ENCODE data around the gene ZDHHC11. TPM values are rescaled to one million over a fixed set of nuclear protein-coding genes. Genes with fewer than 3 reads are reported as not detected.
"Not testable (repeated sequence)": the region's sequence is repeated elsewhere in the genome, so short reads cannot be mapped to it uniquely, and the experiment has no call there.

ZDHHC11 gene
- total and polyA plus RNA-seq, 12 donors: 0.57 to 8.6 (median 2.9) TPM; not detected in 2

- Histone ChIP-seq H3K27me3 (no peaks in the 10 kb centered on the region), H3K4me1 (replicated peaks in 1 of 2) (no peaks in the 10 kb centered on the region), H3K9me3 (replicated peaks in 1 of 3) (no peaks in the 10 kb centered on the region), H3K27ac (no peak overlapping the region), H3K4me3 (no peak overlapping the region), H3K36me3 (replicated peaks in 1 of 2) (peaks cover 0 to 71% of the 10 kb centered on the region in 2 donors)
- 94 to 97% (median 96%) methylated on average over 9 to 29 of the region's 29 CpGs for WGBS, 4 donors
- DNase-seq: no peak
- intact Hi-C loops (cut with DNase I): no loop called here
- TF ChIP-seq POLR2A (IDR thresholded peaks at IDR 0.05): no peak
- TF ChIP-seq CTCF (IDR thresholded peaks at IDR 0.05): no peak
These were observed 32.8 kb upstream of the ZDHHC11 start for GRCh38 chr5:883475-884181.

- TF ChIP-seq CTCF (IDR thresholded peaks at IDR 0.05): no peak
- no peak for TF ChIP-seq POLR2A (IDR thresholded peaks at IDR 0.05)
- no peaks in the 10 kb centered on the region for H3K4me1 ChIP-seq (replicated peaks in 1 of 2)
- peaks cover 0 to 68% of the 10 kb centered on the region in 2 donors for H3K36me3 ChIP-seq (replicated peaks in 1 of 2)
- no peak overlapping the region for H3K4me3 ChIP-seq
- intact Hi-C loops (cut with DNase I): no loop called here
- H3K27me3 ChIP-seq: no peaks in the 10 kb centered on the region
- no peak for DNase-seq
- no peak overlapping the region for H3K27ac ChIP-seq
- no peaks in the 10 kb centered on the region for H3K9me3 ChIP-seq (replicated peaks in 1 of 3)
- 88 to 93% (median 89%) methylated on average over 33 of the region's 33 CpGs for WGBS, 4 donors
These were observed 31.7 kb upstream of the ZDHHC11 start for GRCh38 chr5:882253-883183.

- peaks cover 0 to 68% of the 10 kb centered on the region in 2 donors for H3K36me3 ChIP-seq (replicated peaks in 1 of 2)
- WGBS, 4 donors: 86 to 95% (median 93%) methylated on average over 12 of the region's 12 CpGs
- no peak overlapping the region for H3K4me3 ChIP-seq
- H3K27me3 ChIP-seq: no peaks in the 10 kb centered on the region
- no peaks in the 10 kb centered on the region for H3K4me1 ChIP-seq (replicated peaks in 1 of 2)
- TF ChIP-seq CTCF (IDR thresholded peaks at IDR 0.05): no peak
- no peak for TF ChIP-seq POLR2A (IDR thresholded peaks at IDR 0.05)
- no peak overlapping the region for H3K27ac ChIP-seq
- intact Hi-C loops (cut with DNase I): no loop called here
- no peaks in the 10 kb centered on the region for H3K9me3 ChIP-seq (replicated peaks in 1 of 3)
- no peak for DNase-seq
These were observed 30.8 kb upstream of the ZDHHC11 start for GRCh38 chr5:881551-881935.

GRCh38 chr5:880816-881550 is 30.2 kb upstream of the ZDHHC11 start:
- intact Hi-C loops (cut with DNase I): no loop called here
- DNase-seq: no peak

GRCh38 chr5:878677-879076 is 27.9 kb upstream of the ZDHHC11 start:
- H3K9me3 ChIP-seq (replicated peaks in 1 of 3); intact Hi-C loops (cut with DNase I); H3K27ac ChIP-seq; H3K27me3 ChIP-seq; DNase-seq; H3K4me1 ChIP-seq (replicated peaks in 1 of 2); H3K4me3 ChIP-seq: not testable (repeated sequence)
- H3K36me3 ChIP-seq (replicated peaks in 1 of 2): peaks cover 0 to 62% of the 10 kb centered on the region in 2 donors
- no CpG with 5 or more reads among the region's 8 CpGs for WGBS, 4 donors

More at GRCh38 chr5:880816-881550, 30.2 kb upstream of the ZDHHC11 start:
- Histone ChIP-seq H3K9me3 (replicated peaks in 1 of 3) (no peaks in the 10 kb centered on the region), H3K27me3 (no peaks in the 10 kb centered on the region), H3K27ac (no peak overlapping the region), H3K4me3 (no peak overlapping the region), H3K4me1 (replicated peaks in 1 of 2) (no peaks in the 10 kb centered on the region), H3K36me3 (replicated peaks in 1 of 2) (peaks cover 0 to 68% of the 10 kb centered on the region in 2 donors)
- TF ChIP-seq CTCF (IDR thresholded peaks at IDR 0.05): no peak
- WGBS, 4 donors: 93 to 96% (median 94%) methylated on average over 11 to 35 of the region's 35 CpGs
